Measurements from ENCODE around the gene FAT2.

GRCh38 chr5:151580858-151581257 lies 10.3 kb downstream of the FAT2 start:
- no peak for TF ChIP-seq EZH2phosphoT487 (IDR thresholded peaks at IDR 0.05; ENCODE audit: unreplicated experiment)
- TF ChIP-seq CTCF (conservative IDR thresholded peaks at IDR 0.05; ENCODE audit: low read depth in 2 of 2), result peak in 1 of 2 experiments; percentile 11; a peak in 1 of 4 replicates
